Embryonic facial prominence (tissue), 1 donor: Measurements from ENCODE around the gene CPED1.
"Not testable (repeated sequence)": the region's sequence is repeated elsewhere in the genome, so short reads cannot be mapped to it uniquely, and the experiment has no call there.

Experiments used
- DNase-seq: peaks from one replicate; pipeline ENCODE4 v3.0.0-alpha.2; 2016; ENCODE audit errors: extremely low spot score

Gene CPED1

DNA sequence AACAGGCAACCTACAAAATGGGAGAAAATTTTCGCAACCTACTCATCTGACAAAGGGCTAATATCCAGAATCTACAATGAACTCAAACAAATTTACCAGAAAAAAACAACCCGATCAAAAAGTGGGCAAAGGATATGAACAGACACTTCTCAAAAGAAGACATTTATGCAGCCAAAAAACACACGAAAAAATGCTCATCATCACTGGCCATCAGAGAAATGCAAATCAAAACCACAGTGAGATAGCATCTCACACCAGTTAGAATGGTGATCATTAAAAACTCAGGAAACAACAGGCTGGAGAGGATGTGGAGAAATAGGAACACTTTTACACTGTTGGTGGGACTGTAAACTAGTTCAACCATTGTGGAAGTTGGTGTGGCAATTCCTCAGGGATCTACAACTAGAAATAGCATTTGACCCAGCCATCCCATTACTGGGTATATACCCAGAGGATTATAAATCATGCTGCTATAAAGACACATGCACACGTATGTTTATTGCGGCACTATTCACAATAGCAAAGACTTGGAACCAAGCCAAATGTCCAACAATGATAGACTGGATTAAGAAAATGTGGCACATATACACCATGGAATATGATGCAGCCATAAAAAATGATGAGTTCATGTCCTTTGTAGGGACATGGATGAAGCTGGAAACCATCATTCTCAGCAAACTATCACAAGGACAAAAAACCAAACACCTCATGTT lies 264.2 kb downstream of the CPED1 start:
- DNase-seq: not testable (repeated sequence)

DNA sequence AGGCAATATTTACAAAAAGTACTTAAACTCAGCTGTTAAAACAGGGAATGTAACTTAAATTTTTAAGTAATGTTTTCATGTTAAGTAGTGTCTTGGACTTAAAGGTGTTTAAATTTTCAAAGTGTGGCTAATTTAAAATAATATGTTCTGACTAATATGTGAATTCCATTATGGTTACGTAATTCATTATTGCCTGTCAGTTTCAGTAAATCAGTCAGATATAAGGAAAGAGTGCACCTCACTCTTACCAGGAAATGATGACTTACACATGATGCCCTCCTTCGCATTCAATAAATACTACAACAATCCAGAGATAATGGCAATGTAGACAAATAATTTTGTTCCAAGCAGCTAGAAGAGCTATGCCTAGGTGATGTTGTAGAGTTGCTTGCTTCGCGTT lies 271.3 kb downstream of the CPED1 start:
- DNase-seq: no peak

DNA sequence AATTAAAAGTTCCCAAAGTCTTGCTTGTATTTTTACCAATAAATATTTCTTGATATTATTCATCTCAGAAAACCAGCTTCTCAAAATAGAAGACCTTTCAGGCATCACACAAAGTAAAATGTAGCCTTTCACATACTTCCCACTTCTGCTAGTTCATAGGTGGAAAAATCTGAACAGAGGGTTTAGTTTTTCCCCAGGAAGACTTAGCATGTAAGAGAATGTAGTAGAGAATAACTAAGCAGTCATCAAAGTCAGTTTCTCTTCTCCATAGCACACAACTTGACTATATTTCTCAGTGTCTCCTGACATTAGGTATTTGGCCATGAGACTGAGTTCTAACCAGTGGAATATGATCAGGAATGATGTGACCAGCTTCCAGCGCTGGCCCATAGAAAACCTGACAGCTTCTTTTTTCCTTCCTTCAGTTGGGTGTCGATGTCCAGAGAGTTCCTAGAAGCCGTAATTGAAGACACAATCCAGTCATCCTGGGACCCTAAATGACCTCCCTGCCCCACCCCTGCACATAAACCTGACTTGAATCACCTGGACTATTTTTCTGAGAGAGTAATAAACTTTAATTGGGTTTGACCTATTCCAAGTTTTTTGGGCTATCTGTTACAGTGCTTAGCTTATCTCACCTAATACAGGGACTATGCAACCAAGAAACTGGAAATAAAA lies 272.8 kb downstream of the CPED1 start:
- DNase-seq: no peak

DNA sequence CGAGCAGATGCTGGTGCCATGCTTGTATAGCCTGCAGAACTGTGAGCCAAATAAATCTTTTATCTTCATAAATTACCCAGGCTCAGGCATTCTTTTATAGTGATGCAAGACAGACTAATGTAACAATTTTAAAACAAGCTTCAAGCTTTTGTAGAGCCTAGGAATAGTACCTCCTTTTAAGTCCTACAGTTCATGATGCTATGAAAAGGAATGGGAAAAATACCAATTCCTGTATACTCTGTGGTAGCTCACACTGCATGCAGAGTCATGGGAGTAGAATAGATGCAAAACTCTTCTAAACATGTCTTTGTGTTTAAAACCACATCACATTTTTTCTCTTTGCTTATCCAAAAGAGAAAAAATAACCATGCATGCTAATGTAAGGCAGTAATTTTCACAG lies 273.7 kb downstream of the CPED1 start:
- no peak for DNase-seq

DNA sequence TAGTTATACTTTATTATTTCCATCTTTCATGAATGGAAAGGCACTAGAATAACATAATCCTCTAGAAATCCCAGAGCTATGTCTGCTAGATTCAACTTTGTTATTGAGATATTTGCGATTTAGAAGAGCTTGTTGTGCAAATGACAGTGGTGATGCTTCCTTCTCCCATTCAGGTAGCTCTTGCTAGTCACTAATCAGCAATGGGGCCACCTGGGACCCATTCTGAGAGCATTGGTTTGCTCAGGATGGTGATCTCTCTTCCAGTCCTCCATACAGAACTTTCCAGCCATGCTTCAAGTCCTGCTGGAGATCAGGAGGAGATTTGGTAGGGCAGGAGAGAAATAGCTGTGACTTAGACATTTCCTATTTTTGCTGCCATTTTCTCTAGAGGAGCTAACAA lies 274.5 kb downstream of the CPED1 start:
- DNase-seq: no peak

DNA sequence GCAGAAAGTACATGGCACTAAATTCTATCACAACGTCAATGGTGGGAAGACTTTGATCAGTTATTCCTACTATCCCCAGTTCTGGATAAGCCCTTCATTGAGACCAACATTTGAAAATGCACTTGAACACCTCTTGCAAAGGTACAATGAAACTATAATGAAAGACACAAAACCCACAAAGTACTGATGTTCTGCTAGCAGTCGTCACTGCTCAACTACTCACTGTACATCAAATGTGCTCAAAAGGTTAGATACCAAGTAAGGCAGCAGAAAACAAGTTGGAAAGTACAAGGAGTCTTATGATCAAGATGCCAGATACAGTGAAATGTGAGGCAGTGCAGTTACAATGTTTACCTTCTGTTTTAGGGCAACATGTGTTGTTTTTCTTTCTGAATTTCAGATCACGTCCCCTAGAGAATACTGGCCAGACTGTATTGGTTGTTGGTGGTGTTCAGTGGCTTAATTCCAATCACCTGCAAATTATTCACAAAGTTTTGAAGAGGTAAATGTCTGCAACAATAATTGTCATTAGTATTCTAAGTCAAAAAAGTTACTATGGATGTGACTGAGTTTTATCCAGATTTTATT lies 277.9 kb downstream of the CPED1 start:
- DNase-seq: no peak

DNA sequence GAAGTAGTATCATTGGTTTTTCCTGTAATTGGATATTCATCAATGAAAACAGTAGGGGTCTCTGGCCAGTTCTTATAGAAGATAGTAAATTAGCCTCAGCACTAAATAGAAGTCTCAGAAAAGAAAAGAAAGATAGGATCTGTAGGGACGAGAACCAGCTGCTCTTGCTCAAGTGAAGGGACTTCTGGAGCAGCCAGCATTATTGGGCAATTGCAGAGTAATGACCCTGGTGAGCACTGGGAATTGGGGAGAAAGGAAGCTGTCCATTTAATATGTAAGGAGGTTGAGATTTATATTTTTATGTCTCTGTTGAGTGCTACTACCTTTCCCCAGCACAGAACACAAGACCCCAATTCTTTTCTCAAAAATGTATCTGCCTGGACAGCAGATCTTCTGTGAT lies 279.1 kb downstream of the CPED1 start:
- DNase-seq: no peak

DNA sequence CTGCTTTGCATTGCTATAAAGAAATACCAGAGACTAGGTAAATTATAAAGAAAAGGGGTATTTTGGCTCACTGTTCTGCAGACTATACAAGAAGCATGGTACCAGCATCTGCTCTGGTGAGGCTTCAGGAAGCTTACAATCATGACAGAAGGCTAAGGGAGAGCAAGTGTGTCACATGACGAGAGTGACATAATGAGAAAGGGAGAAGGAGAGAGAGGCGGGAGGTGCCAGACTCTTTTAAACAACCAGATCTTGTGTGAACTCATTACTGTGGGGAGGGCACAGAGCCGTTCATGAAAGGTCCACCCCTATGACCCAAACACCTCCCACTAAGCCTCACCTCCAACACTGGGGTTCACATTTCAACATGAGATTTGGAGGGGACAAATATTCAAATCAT lies 281.3 kb downstream of the CPED1 start:
- no peak for DNase-seq

DNA sequence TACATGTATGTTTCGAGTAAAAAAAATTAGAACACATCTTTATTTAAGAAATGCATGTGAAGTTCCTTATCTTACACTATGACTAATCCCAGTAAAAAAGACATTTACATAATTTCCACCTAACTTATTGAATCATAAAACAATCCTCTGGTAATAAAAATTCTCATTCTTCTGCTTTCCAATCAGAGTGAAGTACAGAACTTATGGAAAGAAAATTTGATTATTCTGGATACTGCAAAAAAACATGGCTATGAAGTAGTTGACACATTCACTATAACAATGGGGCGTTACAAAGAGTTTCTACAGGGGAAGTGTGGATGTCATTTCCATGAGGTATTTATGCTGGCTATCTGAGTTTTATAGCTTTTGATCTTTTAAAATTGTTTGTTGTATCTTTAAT lies 282.6 kb downstream of the CPED1 start:
- DNase-seq: no peak

DNA sequence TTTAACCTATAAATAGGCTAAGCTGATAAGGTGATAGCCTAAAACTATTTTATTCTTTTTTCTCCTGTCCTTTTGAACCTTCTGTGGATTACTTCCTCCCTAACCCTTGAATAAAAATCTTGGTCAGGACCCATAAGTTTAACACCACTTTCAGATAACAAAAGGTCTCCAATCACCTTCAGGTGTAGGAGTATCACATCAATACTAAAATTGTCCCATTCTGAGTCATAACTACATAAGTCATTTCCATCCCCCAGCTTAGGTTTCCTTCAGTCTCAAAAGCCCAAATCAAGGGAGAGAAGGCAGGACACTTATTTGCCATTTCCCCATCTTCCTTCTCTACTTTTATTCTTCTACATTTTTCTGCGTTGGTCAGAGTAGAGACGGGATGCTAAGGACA lies 283.4 kb downstream of the CPED1 start:
- no peak for DNase-seq

DNA sequence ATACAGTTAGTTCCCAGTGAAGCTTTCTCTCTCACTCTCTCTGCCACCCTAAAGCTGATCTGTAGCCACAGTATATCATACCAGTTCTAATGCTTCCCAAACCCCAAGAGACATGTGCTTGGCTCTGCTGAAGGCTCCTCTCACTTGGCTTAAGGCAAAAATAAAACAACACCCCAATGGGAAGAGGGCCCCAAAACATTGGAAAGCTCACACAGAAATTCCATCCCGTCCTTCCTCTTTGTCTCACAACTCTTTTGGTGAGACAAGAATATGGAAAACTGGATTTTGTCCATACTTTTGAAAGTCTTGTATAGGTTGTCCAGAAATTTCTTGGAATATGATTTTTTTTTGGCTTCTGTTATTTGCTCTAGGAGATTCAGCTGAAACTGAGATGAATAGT lies 284.2 kb downstream of the CPED1 start:
- DNase-seq: no peak

DNA sequence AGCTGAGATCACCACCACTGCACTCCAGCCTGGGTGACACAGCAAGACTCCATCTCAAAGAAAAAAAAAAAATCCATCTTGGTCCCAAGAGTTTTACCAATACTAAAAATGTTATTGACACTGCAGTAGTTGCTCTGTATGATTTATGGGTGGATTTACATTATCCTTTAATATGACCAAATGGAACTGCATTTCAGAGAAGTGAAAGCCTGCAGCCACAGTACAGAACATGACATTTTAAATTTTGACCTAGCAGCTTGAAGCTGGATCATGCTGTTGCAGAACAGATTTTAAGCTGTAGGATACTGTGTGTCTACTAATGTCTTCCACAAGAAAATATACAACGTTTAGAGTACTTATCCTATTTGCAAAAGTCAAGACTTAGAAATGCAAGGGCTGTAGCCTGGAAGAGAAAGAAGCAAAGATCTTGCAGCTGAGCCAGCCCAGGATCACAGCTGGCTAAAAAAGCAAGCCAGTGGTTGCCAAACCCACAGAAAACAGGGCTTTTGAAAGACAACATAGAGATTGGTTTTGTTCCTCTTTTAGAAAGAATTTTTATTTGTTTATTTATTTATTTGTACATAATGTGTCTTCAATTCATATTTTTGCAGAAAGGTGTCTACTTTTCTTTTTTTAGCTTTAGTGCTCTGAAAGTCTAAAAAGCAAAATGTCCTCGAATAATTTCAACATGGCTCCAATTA lies 285.1 kb downstream of the CPED1 start:
- DNase-seq: no peak

DNA sequence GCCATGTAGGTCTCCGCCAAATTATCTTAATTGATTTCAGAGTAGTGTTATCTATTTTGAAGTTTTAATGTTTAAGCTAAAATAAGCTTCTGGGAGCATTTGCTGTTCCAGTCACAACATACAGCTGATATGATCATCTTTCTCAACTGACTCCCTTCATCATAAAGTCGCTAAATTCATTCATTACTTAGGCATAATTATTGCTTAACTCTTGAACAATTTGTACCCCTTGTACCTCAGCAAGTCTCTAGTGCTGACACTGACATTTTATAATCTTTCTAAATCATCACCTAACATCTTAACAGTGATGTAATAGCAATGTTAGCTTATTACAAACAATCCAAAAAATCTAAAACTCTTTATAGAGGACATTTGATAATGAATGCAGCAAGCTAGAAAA lies 286.0 kb downstream of the CPED1 start:
- no peak for DNase-seq

DNA sequence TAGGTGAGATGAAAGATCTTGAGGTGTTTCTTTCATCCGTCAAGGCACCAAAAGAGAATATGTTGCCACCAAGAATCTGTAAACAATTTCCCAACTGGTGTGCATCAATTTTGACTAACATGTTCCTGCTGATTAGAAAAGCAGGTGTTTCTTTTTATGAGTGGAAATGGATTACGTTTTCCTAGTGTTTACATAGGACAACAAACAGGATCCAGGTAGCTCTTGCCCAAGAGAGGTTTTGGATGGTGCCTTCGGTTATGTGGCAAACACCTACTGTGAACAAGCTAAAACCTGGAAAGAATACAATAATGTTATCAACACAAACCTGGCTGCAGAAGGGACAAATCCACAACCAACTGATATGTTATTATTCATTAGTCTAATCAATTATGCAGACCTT lies 286.7 kb downstream of the CPED1 start:
- DNase-seq: no peak

DNA sequence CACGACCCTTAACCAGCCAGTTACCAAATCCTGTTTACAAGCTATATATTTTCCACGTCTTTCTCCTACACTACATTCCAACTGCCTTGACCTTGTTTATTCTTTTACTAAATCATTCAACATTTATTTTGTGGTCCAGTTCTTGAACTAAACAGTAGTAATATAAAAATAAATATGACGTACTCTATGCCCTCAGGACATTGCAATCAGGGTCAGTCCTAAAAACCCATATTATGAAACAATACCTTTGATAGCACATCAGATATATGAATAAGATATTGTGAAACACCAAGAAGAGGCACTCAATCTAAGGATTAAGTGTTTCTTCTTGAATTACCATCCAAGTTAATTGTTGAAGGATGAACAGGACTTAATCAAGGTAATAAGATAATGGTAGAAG lies 287.8 kb downstream of the CPED1 start:
- no peak for DNase-seq

DNA sequence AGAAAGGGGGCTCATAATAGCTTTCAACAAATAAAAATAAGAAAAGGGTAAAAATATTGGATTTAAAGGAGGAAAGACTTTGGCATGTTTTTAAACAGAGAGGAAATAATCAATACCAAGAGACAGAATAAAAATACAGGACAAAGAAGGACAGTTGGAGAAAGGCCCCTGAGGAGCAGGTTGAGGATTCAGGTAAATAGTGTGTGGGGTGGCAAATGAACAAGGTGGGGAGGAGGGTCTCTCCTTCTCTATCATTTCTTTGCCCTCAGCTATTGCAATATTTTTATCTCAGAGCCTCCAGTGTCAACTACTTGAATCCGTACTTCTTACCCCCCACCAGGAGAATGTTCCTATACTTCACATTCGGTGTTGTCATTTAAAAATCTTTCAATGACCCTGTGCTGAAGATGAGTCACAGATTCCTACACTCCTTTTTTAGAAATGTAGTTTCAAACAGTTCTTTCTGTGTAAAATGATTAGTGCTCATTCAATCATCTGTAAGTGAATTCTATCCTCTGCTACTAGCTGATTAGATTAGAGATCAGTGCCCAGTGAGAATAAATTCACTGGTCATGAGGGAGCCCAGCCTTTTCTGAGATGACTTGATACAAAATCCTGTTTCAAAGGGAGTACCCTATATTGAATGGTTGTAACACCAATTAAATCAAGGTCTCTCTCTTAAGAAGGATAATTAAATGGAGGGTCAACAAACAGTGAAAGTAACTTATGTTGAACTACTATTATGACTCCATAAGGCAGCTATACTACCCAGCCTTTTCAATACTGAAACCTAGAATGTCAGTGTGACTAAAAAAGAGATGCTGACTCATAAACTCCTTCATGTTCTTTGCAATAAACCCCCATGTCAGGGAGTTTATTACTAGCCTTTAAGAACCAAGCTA lies 289.9 kb downstream of the CPED1 start:
- DNase-seq: no peak

DNA sequence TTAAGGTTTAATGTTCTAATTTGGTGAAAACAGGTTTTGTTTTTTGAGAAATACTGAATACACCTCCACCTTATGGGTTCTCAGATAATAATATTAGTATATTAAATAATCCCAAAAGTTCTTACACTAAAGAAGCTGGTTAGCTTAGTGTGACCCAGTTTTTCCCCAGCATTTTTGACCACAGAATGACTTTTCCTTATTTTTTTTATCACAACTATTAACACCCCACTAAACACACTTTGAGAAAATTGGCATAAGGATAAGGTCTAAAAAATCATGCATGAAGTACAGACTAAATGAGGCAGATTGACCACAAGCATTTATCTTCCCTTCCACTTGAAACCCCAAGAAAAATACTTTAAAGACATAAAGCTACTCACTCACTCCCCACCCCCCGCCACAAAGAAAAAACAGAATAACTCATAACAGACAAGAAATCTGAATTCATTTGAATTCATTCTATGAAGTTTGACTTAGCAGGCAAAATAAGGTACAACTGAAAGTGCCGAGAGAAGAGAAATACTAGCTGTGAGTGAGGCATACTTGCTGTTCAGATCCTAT lies 290.6 kb downstream of the CPED1 start:
- DNase-seq: no peak

DNA sequence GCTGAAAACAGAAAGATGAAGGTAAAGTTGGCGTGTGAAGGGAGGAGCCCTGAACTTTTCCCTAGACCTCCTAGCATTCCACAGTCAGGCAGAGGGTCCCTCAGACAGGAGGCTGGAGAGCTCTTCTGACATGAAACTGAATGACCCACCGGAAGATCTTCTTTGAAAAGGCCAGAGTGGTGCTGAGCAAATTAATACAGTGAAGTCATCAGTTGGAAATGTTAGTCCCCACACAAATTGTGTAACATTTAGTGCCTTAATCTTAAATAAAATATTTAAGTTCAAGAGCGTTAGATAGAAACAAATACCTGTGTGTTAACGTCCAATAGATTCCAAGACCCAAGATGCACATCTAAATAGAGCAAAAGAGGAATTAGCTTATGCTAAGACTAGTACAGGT lies 291.3 kb downstream of the CPED1 start:
- no peak for DNase-seq

DNA sequence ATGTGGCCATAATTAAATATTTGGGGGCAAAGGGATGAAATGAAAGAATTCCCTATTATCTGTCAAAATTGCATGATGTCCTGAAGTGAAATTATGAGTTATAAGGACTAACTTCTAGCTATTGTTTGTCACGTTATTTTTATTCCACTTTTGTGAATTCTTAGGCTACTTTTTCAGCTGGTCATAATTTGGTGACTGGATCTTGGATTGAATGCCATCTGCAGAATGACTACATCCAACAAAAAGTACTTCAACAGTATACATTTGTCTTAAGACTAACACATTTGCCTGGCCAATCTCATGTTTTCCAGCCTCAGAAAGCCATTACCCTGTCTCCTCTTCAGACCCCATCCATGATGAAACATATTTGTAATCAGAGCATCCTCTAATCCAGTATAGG lies 292.1 kb downstream of the CPED1 start:
- no peak for DNase-seq

DNA sequence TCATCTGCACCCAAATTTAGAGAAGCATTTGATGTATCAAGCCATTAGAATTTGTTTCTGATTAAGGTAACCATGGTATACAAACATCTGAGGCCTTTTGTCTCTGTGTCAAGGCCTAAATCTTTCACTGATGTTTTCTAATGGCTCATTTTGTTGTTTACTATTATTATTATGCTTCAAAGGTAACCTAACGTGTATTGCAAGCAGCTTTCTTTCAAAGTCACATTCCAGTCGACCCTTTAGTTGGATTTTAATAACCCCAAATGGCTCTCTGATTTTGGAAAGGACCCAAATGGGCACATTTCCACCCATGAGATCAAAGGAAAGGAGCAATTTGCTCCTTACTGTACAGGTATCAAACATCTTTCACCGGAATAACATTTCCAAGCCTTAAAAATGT lies 293.6 kb downstream of the CPED1 start:
- DNase-seq: no peak

DNA sequence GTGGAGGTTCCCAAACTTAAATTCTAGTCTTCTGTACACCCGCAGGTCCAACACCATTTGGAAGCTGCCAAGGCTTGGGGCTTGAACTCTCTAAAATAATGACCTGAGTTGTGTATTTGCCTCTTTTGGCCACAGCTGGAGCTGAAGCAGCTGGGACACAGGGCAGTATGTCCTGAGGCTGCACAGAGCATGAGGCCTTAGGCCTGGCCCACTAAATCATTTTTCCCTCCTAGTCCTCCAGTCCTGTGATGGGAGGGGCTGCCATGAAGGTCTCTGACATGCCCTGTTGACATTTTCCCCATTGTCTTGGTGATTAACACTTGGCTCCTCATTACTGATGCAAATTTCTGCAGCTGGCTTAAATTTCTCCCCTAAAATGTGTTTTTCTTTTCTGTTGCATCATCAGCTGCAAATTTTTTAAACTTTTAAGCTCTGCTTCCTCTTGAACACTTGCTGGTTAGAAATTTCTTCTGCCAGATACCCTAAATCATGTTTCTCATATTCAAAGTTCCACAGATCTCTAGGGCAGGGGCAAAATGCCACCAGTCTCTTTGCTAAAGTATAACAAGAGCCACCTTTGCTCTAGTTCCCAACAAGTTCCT lies 296.7 kb downstream of the CPED1 start:
- no peak for DNase-seq
